WI38 (cell line): Measurements from ENCODE around the gene APPL2.

Experiments used
- H3K4me3 ChIP-seq: 2 replicates; pipeline ENCODE4 v1.5.1; 2011; ENCODE audit warnings: low read depth, mild to moderate bottlenecking, control low read depth, low read length
- TF ChIP-seq, protein P1 (sequence below): IDR thresholded peaks from 2 replicates; pipeline ENCODE4 v1.5.1; 2012; ENCODE audit warnings: low read depth, mild to moderate bottlenecking, control low read depth, low read length

The APPL2 gene

DNA sequence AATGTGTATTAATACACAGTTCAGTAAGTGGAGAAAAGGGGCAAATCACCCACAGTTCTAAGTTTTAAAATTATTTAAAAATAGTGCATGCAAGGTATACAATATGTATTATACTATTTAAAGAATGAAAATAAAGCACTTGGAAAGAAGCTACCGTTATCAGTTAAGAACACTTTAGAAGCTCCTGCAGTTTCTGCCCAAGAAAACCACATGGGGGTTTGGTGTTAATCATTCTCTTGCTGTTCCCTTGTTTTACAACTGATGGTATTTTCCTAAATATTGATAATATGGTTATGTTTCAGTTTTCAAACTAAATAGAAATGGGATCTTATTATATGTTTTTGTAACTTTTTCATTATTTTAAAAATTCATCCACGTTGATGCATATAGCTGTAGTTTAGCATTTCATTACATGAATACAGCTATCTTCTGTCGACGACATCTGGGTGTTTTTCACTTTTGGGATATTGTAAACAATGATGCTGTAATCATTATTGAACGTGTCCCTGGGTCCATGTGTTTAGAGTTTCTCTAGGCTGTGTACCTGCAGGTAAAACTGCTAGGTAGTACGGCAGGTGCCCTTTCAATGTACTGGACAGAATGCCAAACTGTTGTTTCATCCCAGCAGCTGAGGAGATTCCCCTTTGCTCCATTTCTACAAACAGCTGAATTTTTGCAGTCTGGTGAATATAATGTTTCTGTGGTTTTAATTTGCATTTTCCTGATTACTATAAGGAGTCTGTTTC lies 64.1 kb downstream of the APPL2 start:
- TF ChIP-seq, protein P1, sequence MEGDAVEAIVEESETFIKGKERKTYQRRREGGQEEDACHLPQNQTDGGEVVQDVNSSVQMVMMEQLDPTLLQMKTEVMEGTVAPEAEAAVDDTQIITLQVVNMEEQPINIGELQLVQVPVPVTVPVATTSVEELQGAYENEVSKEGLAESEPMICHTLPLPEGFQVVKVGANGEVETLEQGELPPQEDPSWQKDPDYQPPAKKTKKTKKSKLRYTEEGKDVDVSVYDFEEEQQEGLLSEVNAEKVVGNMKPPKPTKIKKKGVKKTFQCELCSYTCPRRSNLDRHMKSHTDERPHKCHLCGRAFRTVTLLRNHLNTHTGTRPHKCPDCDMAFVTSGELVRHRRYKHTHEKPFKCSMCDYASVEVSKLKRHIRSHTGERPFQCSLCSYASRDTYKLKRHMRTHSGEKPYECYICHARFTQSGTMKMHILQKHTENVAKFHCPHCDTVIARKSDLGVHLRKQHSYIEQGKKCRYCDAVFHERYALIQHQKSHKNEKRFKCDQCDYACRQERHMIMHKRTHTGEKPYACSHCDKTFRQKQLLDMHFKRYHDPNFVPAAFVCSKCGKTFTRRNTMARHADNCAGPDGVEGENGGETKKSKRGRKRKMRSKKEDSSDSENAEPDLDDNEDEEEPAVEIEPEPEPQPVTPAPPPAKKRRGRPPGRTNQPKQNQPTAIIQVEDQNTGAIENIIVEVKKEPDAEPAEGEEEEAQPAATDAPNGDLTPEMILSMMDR = no peak
- no peak overlapping the region for H3K4me3 ChIP-seq

DNA sequence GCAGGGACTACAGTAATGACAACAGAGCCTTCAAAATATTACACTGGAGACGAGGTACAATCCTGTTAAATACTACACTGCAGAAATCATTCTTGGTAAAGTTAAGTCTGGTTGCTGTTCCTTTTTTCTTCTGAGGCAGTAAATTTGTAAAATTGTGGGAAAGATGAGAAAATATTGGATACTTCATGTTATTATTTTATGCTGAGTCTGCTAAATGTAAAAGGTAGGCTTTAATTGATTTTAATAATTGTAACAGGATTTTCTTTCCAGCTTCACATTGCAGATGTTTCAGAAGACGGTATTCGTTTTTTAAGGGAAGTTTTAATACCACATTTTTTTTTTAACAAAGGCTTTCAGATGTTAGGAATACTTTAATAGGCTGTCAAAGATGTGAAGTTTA lies 65.8 kb downstream of the APPL2 start:
- TF ChIP-seq, protein P1 = no peak
- no peak overlapping the region for H3K4me3 ChIP-seq

DNA sequence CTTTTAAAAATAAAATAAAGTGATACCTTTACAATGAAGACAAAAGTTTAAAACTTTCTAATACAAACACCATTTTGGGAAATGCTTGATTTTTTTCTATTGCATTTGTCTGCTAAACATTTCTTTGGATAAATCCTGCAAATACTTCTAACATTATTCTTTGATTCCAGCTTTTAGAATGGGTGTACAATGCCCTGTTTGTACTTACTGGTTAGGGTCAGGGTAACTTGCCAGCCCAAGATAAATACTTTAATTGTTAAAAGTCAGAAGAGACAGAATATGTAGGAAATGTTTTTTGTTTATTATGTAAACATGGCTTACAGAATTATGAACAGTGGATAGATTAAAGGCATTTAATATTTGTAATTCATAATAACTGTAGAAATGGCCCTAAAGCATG lies 68.0 kb downstream of the APPL2 start:
- no peak overlapping the region for H3K4me3 ChIP-seq
- TF ChIP-seq, protein P1 = no peak

DNA sequence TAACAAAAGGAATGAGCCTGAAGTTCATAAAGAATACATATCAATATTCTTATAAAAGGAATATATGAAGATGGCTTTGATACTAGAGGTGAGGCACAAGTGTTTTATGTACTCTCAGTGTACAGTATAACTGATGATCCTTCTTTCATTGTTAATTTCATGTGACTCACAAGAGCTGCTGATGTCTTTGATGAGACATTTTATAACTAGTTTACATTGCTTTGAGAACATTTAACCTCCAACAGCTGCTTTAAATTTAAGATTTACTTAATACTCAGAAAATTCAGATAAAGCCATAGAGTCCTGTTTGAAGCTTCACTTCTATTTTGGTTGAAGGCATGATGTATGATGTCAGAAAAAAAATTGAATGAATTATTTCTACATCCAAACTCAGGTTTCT lies 68.6 kb downstream of the APPL2 start:
- H3K4me3 ChIP-seq = no peak overlapping the region
- TF ChIP-seq, protein P1 = no peak

DNA sequence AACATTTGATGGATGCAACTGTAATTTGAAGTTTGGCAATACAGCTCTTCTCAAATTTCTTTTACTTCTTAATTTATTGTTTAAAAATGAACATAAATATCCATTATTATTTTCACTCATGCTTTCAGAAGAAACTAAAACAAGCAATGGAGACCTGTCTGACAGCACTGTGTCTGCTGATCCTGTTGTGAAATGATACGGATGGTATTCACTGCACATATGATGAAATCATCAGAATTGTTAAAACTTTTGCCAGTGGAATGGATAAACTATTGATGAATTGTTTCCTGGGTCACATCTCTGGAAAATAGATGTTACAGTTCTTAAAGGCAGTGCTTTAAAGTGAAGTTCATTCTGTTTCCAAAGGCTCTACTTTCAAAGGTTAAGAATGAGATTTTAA lies 69.2 kb downstream of the APPL2 start:
- TF ChIP-seq, protein P1 = no peak
- no peak overlapping the region for H3K4me3 ChIP-seq

DNA sequence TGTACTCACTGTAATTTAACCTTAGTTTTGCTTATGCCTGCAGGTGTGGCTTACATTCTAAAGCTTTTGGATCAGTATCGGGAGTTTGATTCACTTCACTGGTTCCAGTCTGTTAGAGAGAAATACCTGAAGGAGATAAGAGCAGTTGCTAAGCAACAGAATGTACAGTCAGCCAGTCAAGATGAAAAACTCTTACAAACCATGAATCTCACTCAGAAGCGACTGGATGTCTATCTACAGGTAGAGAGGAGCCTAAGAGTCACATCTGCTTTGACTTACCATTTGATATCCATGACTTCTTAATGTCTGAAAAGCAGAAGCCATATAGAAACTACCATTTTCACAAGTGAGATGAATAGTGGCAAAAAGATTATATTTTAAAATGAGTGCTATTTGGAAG lies 71.9 kb downstream of the APPL2 start:
- H3K4me3 ChIP-seq = no peak overlapping the region
- TF ChIP-seq, protein P1 = no peak

DNA sequence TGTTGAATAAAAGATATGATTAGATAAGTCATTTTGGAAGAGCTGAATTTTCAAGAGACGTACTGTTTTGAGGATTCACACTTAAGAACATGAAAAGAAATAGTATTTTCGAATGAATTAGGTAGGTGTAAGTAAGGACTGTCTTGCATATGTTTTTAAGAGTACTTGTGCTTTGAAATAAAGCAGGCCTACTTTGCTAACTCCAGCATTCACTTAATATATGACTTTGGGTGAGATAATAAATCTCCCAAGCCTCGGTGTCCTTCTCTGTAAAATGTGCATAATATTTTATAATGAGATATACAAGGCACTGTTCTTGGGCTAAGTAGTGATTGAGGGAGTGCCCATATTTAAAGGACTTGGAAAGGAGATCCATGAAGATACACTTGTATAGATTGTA lies 73.8 kb downstream of the APPL2 start:
- TF ChIP-seq, protein P1 = no peak

More for the DNA sequence above, 73.8 kb downstream of the APPL2 start:
- H3K4me3 ChIP-seq = no peak overlapping the region
